HT-29 (cell line): ENCODE data around the gene L3MBTL4. TPM values are rescaled to one million over a fixed set of nuclear protein-coding genes. Genes with fewer than 3 reads are reported as not detected.

Source experiments
- DNase-seq: peaks from one replicate; pipeline ENCODE4 v3.0.0-alpha.2; 2015; ENCODE audit warnings: low spot score
- total RNA-seq: library from RNA; depleted of rRNA; stranded (reverse); fragments of >200 nt; shearing (Covaris generic); gene quantifications from 2 replicates; pipeline ENCODE4 v1.2.3, GENCODE V29; 2014

Gene L3MBTL4
- total RNA-seq, 1 experiment from 2014 or later = not detected

GRCh38 chr18:6366776-6367175 lies 47.9 kb downstream of the L3MBTL4 start:
- DNase-seq = no peak

- DNase-seq = no peak
Measured at GRCh38 chr18:6365385-6365784, 49.3 kb downstream of the L3MBTL4 start.

GRCh38 chr18:6363216-6363615 lies 51.5 kb downstream of the L3MBTL4 start:
- no peak for DNase-seq

- DNase-seq = no peak
Measured at GRCh38 chr18:6362559-6363129, 52.1 kb downstream of the L3MBTL4 start.

- no peak for DNase-seq
Measured at GRCh38 chr18:6357668-6358067, 57.0 kb downstream of the L3MBTL4 start.

GRCh38 chr18:6355789-6356589 lies 58.7 kb downstream of the L3MBTL4 start:
- no peak for DNase-seq

- DNase-seq = no peak
Measured at GRCh38 chr18:6352275-6352674, 62.4 kb downstream of the L3MBTL4 start.

- DNase-seq = no peak
Measured at GRCh38 chr18:6342990-6343389, 71.7 kb downstream of the L3MBTL4 start.

GRCh38 chr18:6341709-6342108 lies 73.0 kb downstream of the L3MBTL4 start:
- DNase-seq = no peak

GRCh38 chr18:6341303-6341702 lies 73.4 kb downstream of the L3MBTL4 start:
- DNase-seq = no peak

- no peak for DNase-seq
Measured at GRCh38 chr18:6340121-6340520, 74.6 kb downstream of the L3MBTL4 start.

- DNase-seq = no peak
Measured at GRCh38 chr18:6336239-6336638, 78.5 kb downstream of the L3MBTL4 start.

- no peak for DNase-seq
Measured at GRCh38 chr18:6333981-6334380, 80.7 kb downstream of the L3MBTL4 start.

- DNase-seq = no peak
Measured at GRCh38 chr18:6331872-6332271, 82.8 kb downstream of the L3MBTL4 start.

GRCh38 chr18:6330786-6331185 lies 83.9 kb downstream of the L3MBTL4 start:
- no peak for DNase-seq

GRCh38 chr18:6328621-6329010 lies 86.1 kb downstream of the L3MBTL4 start:
- no peak for DNase-seq

GRCh38 chr18:6327895-6328620 lies 86.7 kb downstream of the L3MBTL4 start:
- no peak for DNase-seq

GRCh38 chr18:6327485-6327884 lies 87.2 kb downstream of the L3MBTL4 start:
- DNase-seq = no peak

- no peak for DNase-seq
Measured at GRCh38 chr18:6326566-6326965, 88.1 kb downstream of the L3MBTL4 start.

GRCh38 chr18:6323319-6323889 lies 91.3 kb downstream of the L3MBTL4 start:
- DNase-seq = no peak

- no peak for DNase-seq
Measured at GRCh38 chr18:6315517-6316331, 99.0 kb downstream of the L3MBTL4 start.
